Keratinocyte (primary cell): Measurements from ENCODE around the gene RGS3. TPM values are rescaled to one million over a fixed set of nuclear protein-coding genes. Genes with fewer than 3 reads are reported as not detected.

Experiments used
- DNase-seq: peaks from one replicate; pipeline ENCODE4 v3.0.0-alpha.2; 2011; ENCODE audit warnings: low read depth, missing footprints, low spot score
- FAIRE-seq: peaks from 2 replicates; lab custom pipeline; 2011; peaks lifted over from hg19 to GRCh38; lab: Jason Lieb, UNC
- H2AFZ ChIP-seq: 2 replicates; pipeline ENCODE4 v1.6.0; 2012; ENCODE audit warnings: low read length, control low read depth, inconsistent platforms; ENCODE audit not compliant: control insufficient read depth
- H3K27ac ChIP-seq: 2 replicates; pipeline ENCODE4 v1.5.1; 2011; ENCODE audit warnings: low read length; ENCODE audit not compliant: control insufficient read depth, insufficient read depth
- H3K27me3 ChIP-seq: 3 replicates; pipeline ENCODE4 v1.6.0; 2011; ENCODE audit warnings: low read length; ENCODE audit not compliant: control insufficient read depth, insufficient read depth; ENCODE audit errors: extremely low read depth
- H3K36me3 ChIP-seq, 2 experiments: 2 replicates in 1 of 2; 3 replicates in 1 of 2; pipeline ENCODE4 v1.5.1; 2011; ENCODE audit warnings: low read length in 2 of 2, mild to moderate bottlenecking in 1 of 2; ENCODE audit not compliant: control insufficient read depth in 2 of 2, insufficient read depth in 2 of 2; ENCODE audit errors: extremely low read depth in 1 of 2
- H3K4me1 ChIP-seq: 3 replicates; pipeline ENCODE4 v1.5.1; 2011; ENCODE audit warnings: low read length; ENCODE audit not compliant: control insufficient read depth, insufficient read depth; ENCODE audit errors: extremely low read depth
- H3K4me2 ChIP-seq: 3 replicates; pipeline ENCODE4 v1.6.0; 2011; ENCODE audit warnings: low read depth, low read length; ENCODE audit not compliant: control insufficient read depth, insufficient read depth; ENCODE audit errors: extremely low read depth
- H3K4me3 ChIP-seq, 3 experiments: fragments of 200-600 bp in 1 of 3; sonication (generic) in 1 of 3; 2 replicates in 2 of 3; 3 replicates in 1 of 3; pipeline ENCODE4 v1.5.1; 2011 to 2016; ENCODE audit warnings: low read length in 3 of 3, mild to moderate bottlenecking in 3 of 3, control low read depth in 2 of 3, inconsistent platforms in 1 of 3, low read depth in 1 of 3, mixed read lengths in 1 of 3, mixed run types in 1 of 3, moderate library complexity in 1 of 3; ENCODE audit not compliant: control insufficient read depth in 2 of 3, insufficient read depth in 2 of 3; ENCODE audit errors: extremely low read depth in 1 of 3
- H3K79me2 ChIP-seq: 2 replicates; pipeline ENCODE4 v1.6.0; 2012; ENCODE audit warnings: low read length; ENCODE audit not compliant: control insufficient read depth, insufficient read depth
- H3K9ac ChIP-seq: 3 replicates; pipeline ENCODE4 v1.6.0; 2011; ENCODE audit warnings: low read length; ENCODE audit not compliant: control insufficient read depth, insufficient read depth; ENCODE audit errors: extremely low read depth
- H3K9me1 ChIP-seq: 3 replicates; pipeline ENCODE4 v1.6.0; 2011; ENCODE audit warnings: low read length; ENCODE audit not compliant: control insufficient read depth, insufficient read depth; ENCODE audit errors: extremely low read depth
- H3K9me3 ChIP-seq: 2 replicates; pipeline ENCODE4 v1.5.1; 2012; ENCODE audit warnings: low read depth, low read length; ENCODE audit not compliant: control insufficient read depth
- H4K20me1 ChIP-seq: 3 replicates; pipeline ENCODE4 v1.6.0; 2011; ENCODE audit warnings: low read length; ENCODE audit not compliant: control insufficient read depth, insufficient read depth; ENCODE audit errors: extremely low read depth
- EZH2 ChIP-seq: IDR thresholded peaks from one replicate; pipeline ENCODE4 v1.6.1; 2012; ENCODE audit warnings: inconsistent platforms, mild to moderate bottlenecking, low read length, moderate library complexity
- dilution Hi-C: fragments of 300-500 bp; cut with MboI; formaldehyde crosslinking; loops from one replicate; pipeline ENCODE4 v1.7.0; 2020; ENCODE audit warnings: low sequenced_read_pairs; ENCODE audit not compliant: extremely low pct_ligation_motif_present
- polyA plus RNA-seq, 5 experiments: library from polyadenylated mRNA; depleted of rRNA in 3 of 5; stranded (reverse) in 3 of 5; stranded (forward) in 1 of 5; unstranded in 1 of 5; fragments of >200 nt; gene quantifications; 1 replicate in 1 of 5; 2 replicates in 3 of 5; 3 replicates in 1 of 5; pipeline versions ENCODE4 v1.2.1 to v1.2.3, GENCODE V29; 2011 to 2012; ENCODE audit warnings: missing spikeins in 2 of 5, low read depth in 1 of 5, low replicate concordance in 1 of 5
- TF ChIP-seq, protein P1 (sequence below), 3 experiments: IDR thresholded peaks in 1 of 3; conservative IDR thresholded peaks in 1 of 3; optimal IDR thresholded peaks in 1 of 3; 2 replicates in 2 of 3; 3 replicates in 1 of 3; pipeline versions ENCODE3 to v1.5.1; 2011; ENCODE audit warnings: low read length in 3 of 3, mild to moderate bottlenecking in 3 of 3, moderate library complexity in 2 of 3, control low read depth in 1 of 3, inconsistent platforms in 1 of 3; ENCODE audit not compliant: insufficient read depth in 2 of 3; ENCODE audit errors: extremely low read depth in 1 of 3

Gene RGS3
- polyA plus RNA-seq, 1 donor (not counting 4 experiments of a cell fraction or from before 2014, with no cell fraction given) = 19.6 TPM

DNA sequence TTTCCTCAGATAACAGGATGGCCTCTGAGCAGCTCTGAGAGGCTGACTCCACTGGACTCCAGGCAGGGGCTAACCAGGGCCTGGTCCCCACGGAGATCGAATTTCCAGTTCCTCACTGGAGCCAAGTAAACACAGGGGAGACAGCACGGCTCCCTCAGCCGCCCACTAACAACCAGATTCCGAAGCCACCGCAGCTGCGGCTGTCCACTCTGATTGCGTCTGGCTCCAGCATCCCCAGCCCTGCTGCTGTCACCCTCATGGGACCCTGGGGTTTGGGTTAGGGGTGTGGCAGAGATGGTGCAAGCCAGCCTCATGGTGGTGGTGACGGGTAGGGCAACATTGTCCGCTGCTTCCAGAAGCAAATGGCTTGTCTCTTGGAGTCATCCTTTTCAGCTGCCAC, 172.6 kb downstream of the RGS3 start:
- Histone ChIP-seq H3K9me1 (no peaks in the 10 kb centered on the region), H3K4me2 (no peak overlapping the region), H3K4me1 (no peaks in the 10 kb centered on the region), H3K4me3 (no peak overlapping the region), H3K27ac (no peak overlapping the region), H3K36me3 (no peaks in the 10 kb centered on the region), H2AFZ (no peak overlapping the region), H3K27me3 (peaks cover 5% of the 10 kb centered on the region), H3K9me3 (no peaks in the 10 kb centered on the region), H3K9ac (no peak overlapping the region), H4K20me1 (no peaks in the 10 kb centered on the region), H3K79me2 (no peaks in the 10 kb centered on the region)
- dilution Hi-C loops = no loop called here
- no peak for DNase-seq
- no peak for FAIRE-seq
- TF ChIP-seq, protein P1, sequence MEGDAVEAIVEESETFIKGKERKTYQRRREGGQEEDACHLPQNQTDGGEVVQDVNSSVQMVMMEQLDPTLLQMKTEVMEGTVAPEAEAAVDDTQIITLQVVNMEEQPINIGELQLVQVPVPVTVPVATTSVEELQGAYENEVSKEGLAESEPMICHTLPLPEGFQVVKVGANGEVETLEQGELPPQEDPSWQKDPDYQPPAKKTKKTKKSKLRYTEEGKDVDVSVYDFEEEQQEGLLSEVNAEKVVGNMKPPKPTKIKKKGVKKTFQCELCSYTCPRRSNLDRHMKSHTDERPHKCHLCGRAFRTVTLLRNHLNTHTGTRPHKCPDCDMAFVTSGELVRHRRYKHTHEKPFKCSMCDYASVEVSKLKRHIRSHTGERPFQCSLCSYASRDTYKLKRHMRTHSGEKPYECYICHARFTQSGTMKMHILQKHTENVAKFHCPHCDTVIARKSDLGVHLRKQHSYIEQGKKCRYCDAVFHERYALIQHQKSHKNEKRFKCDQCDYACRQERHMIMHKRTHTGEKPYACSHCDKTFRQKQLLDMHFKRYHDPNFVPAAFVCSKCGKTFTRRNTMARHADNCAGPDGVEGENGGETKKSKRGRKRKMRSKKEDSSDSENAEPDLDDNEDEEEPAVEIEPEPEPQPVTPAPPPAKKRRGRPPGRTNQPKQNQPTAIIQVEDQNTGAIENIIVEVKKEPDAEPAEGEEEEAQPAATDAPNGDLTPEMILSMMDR (optimal IDR thresholded peaks at IDR 0.05 in 1 of 3, IDR thresholded peaks at IDR 0.05 in 1 of 3, conservative IDR thresholded peaks at IDR 0.05 in 1 of 3; ENCODE audit: extremely low read depth in 1 of 3, insufficient read depth in 2 of 3, low read length in 3 of 3) = no peak
- TF ChIP-seq EZH2 = no peak

DNA sequence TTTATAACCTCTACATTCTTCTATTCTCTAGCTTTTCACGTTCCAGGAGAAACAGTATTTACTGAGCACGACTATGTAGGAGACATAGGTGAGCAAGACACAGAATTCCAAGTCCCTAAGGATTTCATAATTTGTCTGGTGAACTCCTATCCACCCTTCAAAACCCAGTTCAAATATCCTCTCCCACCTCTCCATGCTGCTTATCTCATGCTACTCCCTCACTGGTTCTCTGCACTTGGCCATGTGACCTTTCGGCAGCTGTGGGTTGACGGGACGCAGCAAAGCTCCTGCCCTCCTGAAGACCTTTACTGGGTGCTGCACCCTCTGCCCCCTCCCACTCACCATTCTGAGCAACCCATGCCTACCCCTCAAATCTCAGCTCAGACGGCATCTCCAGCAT, 173.2 kb downstream of the RGS3 start:
- H3K27me3 ChIP-seq = peaks cover 5% of the 10 kb centered on the region
- TF ChIP-seq, protein P1 (optimal IDR thresholded peaks at IDR 0.05 in 1 of 3, IDR thresholded peaks at IDR 0.05 in 1 of 3, conservative IDR thresholded peaks at IDR 0.05 in 1 of 3; ENCODE audit: extremely low read depth in 1 of 3, insufficient read depth in 2 of 3, low read length in 3 of 3) = no peak
- no peak for TF ChIP-seq EZH2
- H3K36me3 ChIP-seq = no peaks in the 10 kb centered on the region
- H3K27ac ChIP-seq = no peak overlapping the region
- H3K9ac ChIP-seq = no peak overlapping the region
- H3K4me1 ChIP-seq = no peaks in the 10 kb centered on the region
- DNase-seq = no peak
- no peak for FAIRE-seq
- H3K79me2 ChIP-seq = no peaks in the 10 kb centered on the region
- no peaks in the 10 kb centered on the region for H3K9me3 ChIP-seq
- H3K4me3 ChIP-seq = no peak overlapping the region
- dilution Hi-C loops = no loop called here
- no peaks in the 10 kb centered on the region for H4K20me1 ChIP-seq
- H3K4me2 ChIP-seq = no peak overlapping the region
- H2AFZ ChIP-seq = no peak overlapping the region
- H3K9me1 ChIP-seq = no peaks in the 10 kb centered on the region
